GM12892 (cell line): ENCODE data around the gene PIP5KL1.

Experiments
- DNase-seq: peaks from one replicate; pipeline ENCODE4 v3.0.0; 2011; ENCODE audit not compliant: insufficient read length
- FAIRE-seq: peaks from 2 replicates; lab custom pipeline; 2011; peaks lifted over from hg19 to GRCh38; lab: Jason Lieb, UNC
- POLR2A ChIP-seq: IDR thresholded peaks from 2 replicates; pipeline ENCODE4 v1.6.1; 2011; ENCODE audit warnings: low read depth, low read length, control low read depth
- POLR2AphosphoS5 ChIP-seq: IDR thresholded peaks from 2 replicates; pipeline ENCODE4 v1.6.1; 2011; ENCODE audit warnings: low read depth, low read length, control low read depth
- TAF1 ChIP-seq: IDR thresholded peaks from 2 replicates; pipeline ENCODE4 v1.6.1; 2011; ENCODE audit warnings: low read depth, mild to moderate bottlenecking, control low read depth, low read length, borderline replicate concordance

PIP5KL1 gene

DNA sequence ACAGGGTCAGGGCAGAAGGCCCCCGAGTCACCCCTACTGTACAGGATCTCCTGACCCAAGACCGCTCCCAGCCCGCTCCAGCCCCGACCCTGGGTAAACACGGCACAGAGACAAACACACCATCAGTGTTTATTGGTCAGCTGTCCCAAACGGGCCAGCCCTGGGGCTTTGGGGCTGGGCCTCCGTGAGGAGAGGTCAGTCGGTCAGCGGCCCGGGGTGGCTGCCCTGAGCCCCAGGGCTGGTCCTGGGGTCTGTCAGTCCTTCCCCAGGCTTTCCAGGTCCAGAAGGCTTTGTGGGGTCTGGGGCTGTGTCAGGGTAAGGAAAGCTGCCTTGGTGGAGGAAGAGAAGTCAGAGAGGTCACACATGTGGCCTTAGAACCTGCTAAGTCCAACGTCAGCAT lies 4.4 kb upstream of the PIP5KL1 start:
- TF ChIP-seq POLR2AphosphoS5 (no peak), POLR2A (no peak), TAF1 (no peak)
- DNase-seq (no peak), FAIRE-seq (no peak)

GRCh38 chr9:127934248-127934647 lies 3.7 kb upstream of the PIP5KL1 start:
- DNase-seq (no peak), FAIRE-seq (no peak)
- no peak for TF ChIP-seq POLR2AphosphoS5
- no peak for TF ChIP-seq TAF1
- no peak for TF ChIP-seq POLR2A

- DNase-seq = no peak
- FAIRE-seq = peak; percentile 40
- TF ChIP-seq POLR2AphosphoS5 (no peak; the same call in 1 of the 2 replicates), TAF1 (no peak), POLR2A (no peak)
Observed at GRCh38 chr9:127931092-127931881, 710 bp upstream of the PIP5KL1 start.

- TF ChIP-seq POLR2A = no peak
- no peak for TF ChIP-seq POLR2AphosphoS5
- TF ChIP-seq TAF1 = no peak
- FAIRE-seq (no peak), DNase-seq (no peak)
Observed at GRCh38 chr9:127929625-127929979, 975 bp downstream of the PIP5KL1 start.

GRCh38 chr9:127928676-127929624 lies 1.6 kb downstream of the PIP5KL1 start:
- FAIRE-seq (no peak), DNase-seq (no peak)
- TF ChIP-seq TAF1 = no peak
- TF ChIP-seq POLR2A = no peak
- no peak for TF ChIP-seq POLR2AphosphoS5

DNA sequence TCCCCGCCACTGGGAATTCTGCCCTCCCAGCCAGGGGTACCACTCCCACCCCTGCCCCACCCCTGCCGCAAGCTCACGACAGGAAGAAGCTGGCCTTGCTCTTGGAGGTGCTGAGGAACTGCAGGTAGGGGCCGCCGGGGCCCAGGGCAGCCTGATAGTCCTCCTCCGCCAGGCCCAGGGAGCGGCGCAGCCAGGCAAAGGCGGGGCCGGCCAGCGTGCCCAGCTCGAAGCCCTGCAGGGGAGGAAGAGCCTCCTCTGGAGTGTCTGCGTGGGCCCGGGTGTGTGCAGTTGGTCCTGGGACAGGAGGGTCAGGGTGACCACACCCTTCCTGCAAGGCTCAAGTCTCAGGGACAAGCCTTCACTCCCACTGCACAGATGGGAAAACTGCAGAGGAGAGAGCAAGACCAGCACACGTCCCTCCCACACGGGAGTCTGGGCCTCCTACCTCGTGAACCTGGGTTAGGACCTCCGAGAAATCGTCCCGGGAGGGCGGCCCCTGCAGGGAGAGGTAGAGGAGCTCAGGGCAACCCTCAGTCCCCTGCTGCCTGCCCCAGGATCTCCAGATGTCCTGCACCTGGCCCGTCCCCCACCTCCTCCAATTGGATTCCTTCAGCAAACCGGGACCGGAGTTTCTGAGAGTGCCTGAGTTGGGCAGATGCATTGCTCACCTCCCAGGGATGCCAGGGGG lies 2.4 kb downstream of the PIP5KL1 start:
- TF ChIP-seq TAF1 (no peak), POLR2A (no peak), POLR2AphosphoS5 (no peak)
- FAIRE-seq (no peak), DNase-seq (no peak)

DNA sequence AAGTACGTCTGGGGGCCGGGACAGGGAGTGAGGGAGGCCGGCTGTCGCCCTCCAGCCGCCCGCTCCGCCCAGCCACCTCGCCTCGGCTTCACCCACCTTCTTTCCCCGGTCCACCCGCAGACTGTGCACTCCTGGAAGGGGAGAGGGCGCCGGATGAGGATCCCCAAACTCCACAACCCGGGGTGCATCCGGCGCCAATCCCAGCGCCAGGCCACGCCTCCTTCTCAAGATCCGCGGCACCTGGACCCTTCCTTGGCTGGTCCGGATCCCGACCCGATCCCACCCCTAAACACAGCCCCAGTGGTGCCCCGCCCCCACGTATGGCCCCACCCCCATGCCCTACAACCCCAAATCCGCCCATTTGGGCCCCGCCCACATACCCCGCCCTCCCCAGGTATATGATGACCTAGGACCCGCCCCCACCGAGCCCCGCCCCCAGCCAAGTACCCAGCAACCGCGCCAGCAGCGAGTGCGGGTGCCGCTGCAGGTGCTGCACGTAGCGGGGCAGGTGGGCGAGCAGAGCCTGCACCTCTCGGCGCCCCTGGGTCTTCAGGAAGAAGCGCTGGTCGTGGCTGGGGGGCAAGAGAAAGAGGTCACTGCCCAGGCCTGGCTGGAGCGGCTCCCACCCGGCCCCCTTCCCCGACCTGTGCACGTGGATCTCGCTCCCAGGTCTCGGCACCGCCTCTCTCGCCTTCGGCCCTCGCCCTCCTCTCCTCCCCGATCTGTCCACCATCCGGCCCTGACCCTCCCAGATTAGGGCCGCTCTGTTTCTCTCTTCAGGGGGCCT lies 3.2 kb downstream of the PIP5KL1 start:
- DNase-seq = no peak
- no peak for FAIRE-seq
- TF ChIP-seq TAF1 (no peak), POLR2AphosphoS5 (no peak), POLR2A (no peak)

DNA sequence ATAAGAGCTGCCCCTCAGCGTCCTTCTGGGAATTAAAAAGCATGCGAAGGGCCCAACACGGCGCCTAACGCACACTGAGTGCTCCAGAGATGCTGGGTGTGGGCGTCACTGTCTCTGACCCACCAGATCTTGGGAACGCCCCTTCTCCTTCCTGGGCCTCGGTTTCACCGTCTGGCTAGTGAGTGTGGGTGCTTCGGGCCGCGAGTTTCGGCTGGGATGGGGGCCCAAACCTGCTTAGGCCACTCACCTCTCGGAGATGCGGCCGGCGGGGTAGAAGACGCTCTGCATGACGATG lies 3.7 kb downstream of the PIP5KL1 start:
- DNase-seq (no peak), FAIRE-seq (no peak)
- TF ChIP-seq TAF1 (no peak), POLR2A (no peak), POLR2AphosphoS5 (no peak)

- TF ChIP-seq POLR2A = no peak
- TF ChIP-seq TAF1 = no peak
- TF ChIP-seq POLR2AphosphoS5 = no peak
Observed at GRCh38 chr9:127925959-127926905, 4.3 kb downstream of the PIP5KL1 start.

GRCh38 chr9:127924736-127925444 lies 5.7 kb downstream of the PIP5KL1 start:
- no peak for TF ChIP-seq POLR2A
- TF ChIP-seq TAF1 = no peak
- TF ChIP-seq POLR2AphosphoS5 = no peak
- FAIRE-seq (no peak), DNase-seq (no peak)

More at GRCh38 chr9:127925959-127926905, 4.3 kb downstream of the PIP5KL1 start:
- FAIRE-seq (no peak), DNase-seq (no peak)

DNA sequence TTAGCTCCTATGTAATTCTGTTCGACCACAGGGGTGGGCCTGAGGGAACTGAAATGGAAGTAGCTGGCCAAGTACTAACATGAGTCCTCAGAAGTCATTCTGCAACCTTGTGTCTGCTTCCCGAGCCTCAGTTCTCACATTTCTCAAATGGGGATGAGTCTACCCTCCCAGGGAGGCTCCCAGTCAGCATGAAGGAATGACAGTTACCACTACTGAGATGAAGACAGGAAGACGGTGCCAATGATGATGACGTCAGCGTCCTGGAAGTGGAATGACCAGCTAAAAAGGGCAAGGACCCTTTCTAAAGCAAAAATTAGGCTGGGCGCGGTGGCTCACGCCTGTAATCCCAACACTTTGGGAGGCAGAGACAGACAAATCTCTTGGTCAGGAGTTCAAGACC lies 6.8 kb downstream of the PIP5KL1 start:
- TF ChIP-seq POLR2AphosphoS5 (no peak), TAF1 (no peak), POLR2A (no peak)
- no peak for FAIRE-seq
- DNase-seq = no peak
